ENCODE data around the gene AGPAT2. TPM values are rescaled to one million over a fixed set of nuclear protein-coding genes. Genes with fewer than 3 reads are reported as not detected.
"Not testable (repeated sequence)": the region's sequence is repeated elsewhere in the genome, so short reads cannot be mapped to it uniquely, and the experiment has no call there.

The AGPAT2 gene
- total and polyA plus RNA-seq, 2 of the 4 experiments (the other 2 are of a cell fraction), result 16.1 to 39.5 TPM

- TF ChIP-seq MAFK (IDR thresholded peaks at IDR 0.05; ENCODE audit: low read depth, low read length), result no peak
- TF ChIP-seq POLR2A (IDR thresholded peaks at IDR 0.05; ENCODE audit: low read depth, low read length), result no peak
These were observed 24.8 kb upstream of the AGPAT2 start, which contains the start of gene DIPK1B (continued) for GRCh38 chr9:136711751-136712689.

GRCh38 chr9:136711219-136711648 is 24.0 kb upstream of the AGPAT2 start:
- CTCF ChIA-PET, result interaction anchor here (0.7 kb wide), 1 partner anchor 267 kb away, joined by 8 read pairs; no protein-coding TSS in a partner anchor
- H3K14ac ChIP-seq (replicated peaks; ENCODE audit: low read depth, low read length); H3K56ac ChIP-seq (ENCODE audit: extremely low read depth, insufficient read depth, low read length); POLR2A ChIA-PET (ENCODE audit: unreplicated experiment); BruUV-seq (replicated peaks); ATAC-seq (ENCODE audit: low read depth); H3K4me3 ChIP-seq (ENCODE audit: insufficient read depth, low read depth, low read length); H2BK20ac ChIP-seq (ENCODE audit: low read depth, low read length); H3K4me2 ChIP-seq (ENCODE audit: low read depth, low read length); H3K9ac ChIP-seq (ENCODE audit: low read depth, low read length); H3K27ac ChIP-seq (ENCODE audit: insufficient read depth, low read length); H2BK5ac ChIP-seq (ENCODE audit: low read depth, low read length, poor library complexity, severe bottlenecking); H4K20me1 ChIP-seq (ENCODE audit: insufficient read depth, low read length); H2BK120ac ChIP-seq (ENCODE audit: low read depth, low read length); H4K5ac ChIP-seq (ENCODE audit: low read depth, low read length); H4K8ac ChIP-seq (ENCODE audit: low read depth in 2 of 2, low read length in 2 of 2); H3K4me1 ChIP-seq (ENCODE audit: control insufficient read depth, insufficient read depth, low read length); intact Hi-C loops (cut with micrococcal nuclease); H3K9me1 ChIP-seq (ENCODE audit: insufficient read depth, low read length); H3K18ac ChIP-seq (ENCODE audit: low read depth, low read length); H3K79me1 ChIP-seq (ENCODE audit: low read depth in 1 of 2, low read length in 2 of 2); H3K23ac ChIP-seq (ENCODE audit: low read depth, low read length); H2AFZ ChIP-seq (replicated peaks; ENCODE audit: low read length, poor library complexity); H3K4ac ChIP-seq (ENCODE audit: low read depth, low read length); H2AK9ac ChIP-seq (replicated peaks; ENCODE audit: low read depth, low read length, poor library complexity); H2AK5ac ChIP-seq (ENCODE audit: low read depth, low read length); H2BK15ac ChIP-seq (ENCODE audit: low read depth, low read length); H3K36me3 ChIP-seq (ENCODE audit: control insufficient read depth, insufficient read depth, low read length); H3K9me3 ChIP-seq (ENCODE audit: control insufficient read depth, insufficient read depth, low read length); in situ Hi-C loops (cut with MboI; ENCODE audit: low sequenced_read_pairs); H4K91ac ChIP-seq (ENCODE audit: insufficient read depth, low read depth, low read length); dilution Hi-C loops (cut with HindIII; ENCODE audit: low sequenced_read_pairs, unreplicated experiment): not testable (repeated sequence)
- H3K27me3 ChIP-seq (ENCODE audit: control insufficient read depth, insufficient read depth, low read length), result peaks cover 17% of the 10 kb centered on the region
- peak; percentile 61 for DNase-seq
- WGBS, 2 experiments (ENCODE audit: extremely low coverage in 2 of 2, insufficient read length in 1 of 2), result 80% methylated on average over 1 of the region's 4 CpGs; no CpG with 5 or more reads in 1 of the 2 experiments

All from IMR-90 (cell line).